ENCODE data around the gene FRYL. TPM values are rescaled to one million over a fixed set of nuclear protein-coding genes. Genes with fewer than 3 reads are reported as not detected.

The FRYL gene
- polyA plus RNA-seq, 1 donor from 2014 or later, result 64.0 TPM

DNA sequence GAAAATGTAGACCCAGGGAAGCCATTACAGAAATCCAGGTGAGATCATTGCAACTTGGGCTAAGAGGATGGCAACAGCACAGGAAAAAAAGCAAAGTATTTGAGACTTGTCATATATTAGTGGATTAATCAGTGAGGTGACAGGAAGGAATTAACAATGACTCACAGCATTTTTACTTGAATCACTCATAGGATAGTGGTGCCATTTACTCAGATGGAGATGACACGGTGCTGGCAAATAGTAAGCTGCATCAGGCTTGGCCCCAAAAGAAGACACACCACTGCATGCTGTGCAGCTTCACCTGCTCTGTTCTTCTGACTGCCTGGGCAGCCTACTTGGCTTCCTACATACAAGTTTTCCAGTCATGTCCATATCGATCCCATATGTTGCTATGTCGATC lies 144.8 kb downstream of the FRYL start:
- Histone ChIP-seq H4K20me1 (ENCODE audit: insufficient read depth) (no peaks in the 10 kb centered on the region), H3K27me3 (ENCODE audit: insufficient read depth, low read depth, low read length) (no peaks in the 10 kb centered on the region), H3K79me2 (replicated peaks; ENCODE audit: insufficient read depth, low read length) (peaks cover 13% of the 10 kb centered on the region), H3K36me3 (ENCODE audit: insufficient read depth, low read length) (no peaks in the 10 kb centered on the region), H3K9ac (ENCODE audit: low read length) (no peak overlapping the region), H3K9me3 (ENCODE audit: low read length) (no peaks in the 10 kb centered on the region), H2AFZ (ENCODE audit: low read depth, low read length) (no peak overlapping the region), H3K4me3 (ENCODE audit: low read length) (no peak overlapping the region), H3F3A (ENCODE audit: insufficient read depth, low read length, poor library complexity, severe bottlenecking) (no peaks in the 10 kb centered on the region), H3K9me2 (ENCODE audit: insufficient read depth, low read length) (no peaks in the 10 kb centered on the region), H3K27ac (ENCODE audit: low read length) (no peak overlapping the region), H3K4me2 (ENCODE audit: low read length) (no peak overlapping the region)
- TF ChIP-seq EP300 (conservative IDR thresholded peaks at IDR 0.05; ENCODE audit: poor library complexity, severe bottlenecking), result no peak

DNA sequence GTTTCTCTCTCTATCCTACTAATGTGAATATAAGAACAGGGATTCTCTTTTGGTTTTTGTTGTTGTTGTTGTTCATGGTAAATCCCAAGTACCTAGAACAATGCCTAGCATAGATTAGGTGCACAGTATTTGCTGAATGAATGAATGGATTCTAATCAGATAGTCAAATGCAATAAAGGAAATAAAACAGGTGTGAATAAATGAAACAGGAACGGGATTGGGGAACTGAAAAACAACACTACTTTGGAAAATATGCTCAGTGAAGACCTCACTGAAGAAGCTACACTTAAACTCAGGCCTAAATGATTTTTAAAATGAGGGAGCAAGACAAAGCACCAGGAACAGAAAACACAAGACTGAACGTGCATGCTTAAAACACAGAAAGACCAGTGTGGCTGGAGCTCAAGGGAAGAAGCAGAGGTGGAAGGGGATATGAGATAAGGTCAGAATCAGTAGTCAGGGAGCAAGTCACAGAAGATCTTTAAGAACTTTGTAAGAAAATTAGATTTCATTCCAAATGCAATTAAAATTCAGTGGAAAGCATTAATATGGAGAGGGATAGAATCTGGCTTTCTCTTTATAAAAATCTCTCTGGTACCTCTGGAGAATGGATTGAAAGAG lies 145.3 kb downstream of the FRYL start:
- no peak overlapping the region for H3K4me2 ChIP-seq (ENCODE audit: low read length)
- H2AFZ ChIP-seq (ENCODE audit: low read depth, low read length), result no peak overlapping the region
- no peaks in the 10 kb centered on the region for H3K36me3 ChIP-seq (ENCODE audit: insufficient read depth, low read length)
- no peaks in the 10 kb centered on the region for H3K9me3 ChIP-seq (ENCODE audit: low read length)
- H3K27ac ChIP-seq (ENCODE audit: low read length), result no peak overlapping the region
- H3K9ac ChIP-seq (ENCODE audit: low read length), result no peak overlapping the region
- H3F3A ChIP-seq (ENCODE audit: insufficient read depth, low read length, poor library complexity, severe bottlenecking), result no peaks in the 10 kb centered on the region
- no peak overlapping the region for H3K4me3 ChIP-seq (ENCODE audit: low read length)
- H3K27me3 ChIP-seq (ENCODE audit: insufficient read depth, low read depth, low read length), result no peaks in the 10 kb centered on the region
- no peaks in the 10 kb centered on the region for H4K20me1 ChIP-seq (ENCODE audit: insufficient read depth)
- no peaks in the 10 kb centered on the region for H3K9me2 ChIP-seq (ENCODE audit: insufficient read depth, low read length)
- TF ChIP-seq TAF1 (IDR thresholded peaks at IDR 0.05; ENCODE audit: low read depth) (no peak), SMC3 (conservative IDR thresholded peaks at IDR 0.05; ENCODE audit: poor library complexity) (no peak), RAD21 (conservative IDR thresholded peaks at IDR 0.05) (no peak), EP300 (conservative IDR thresholded peaks at IDR 0.05; ENCODE audit: poor library complexity, severe bottlenecking) (no peak), EZH2 (IDR thresholded peaks at IDR 0.05; ENCODE audit: borderline replicate concordance, insufficient read depth, low read length, poor library complexity, severe bottlenecking) (no peak), POLR2AphosphoS5 (IDR thresholded peaks at IDR 0.05) (no peak), MXI1 (conservative IDR thresholded peaks at IDR 0.05; ENCODE audit: poor library complexity, severe bottlenecking) (no peak)
- TF ChIP-seq, protein P1, sequence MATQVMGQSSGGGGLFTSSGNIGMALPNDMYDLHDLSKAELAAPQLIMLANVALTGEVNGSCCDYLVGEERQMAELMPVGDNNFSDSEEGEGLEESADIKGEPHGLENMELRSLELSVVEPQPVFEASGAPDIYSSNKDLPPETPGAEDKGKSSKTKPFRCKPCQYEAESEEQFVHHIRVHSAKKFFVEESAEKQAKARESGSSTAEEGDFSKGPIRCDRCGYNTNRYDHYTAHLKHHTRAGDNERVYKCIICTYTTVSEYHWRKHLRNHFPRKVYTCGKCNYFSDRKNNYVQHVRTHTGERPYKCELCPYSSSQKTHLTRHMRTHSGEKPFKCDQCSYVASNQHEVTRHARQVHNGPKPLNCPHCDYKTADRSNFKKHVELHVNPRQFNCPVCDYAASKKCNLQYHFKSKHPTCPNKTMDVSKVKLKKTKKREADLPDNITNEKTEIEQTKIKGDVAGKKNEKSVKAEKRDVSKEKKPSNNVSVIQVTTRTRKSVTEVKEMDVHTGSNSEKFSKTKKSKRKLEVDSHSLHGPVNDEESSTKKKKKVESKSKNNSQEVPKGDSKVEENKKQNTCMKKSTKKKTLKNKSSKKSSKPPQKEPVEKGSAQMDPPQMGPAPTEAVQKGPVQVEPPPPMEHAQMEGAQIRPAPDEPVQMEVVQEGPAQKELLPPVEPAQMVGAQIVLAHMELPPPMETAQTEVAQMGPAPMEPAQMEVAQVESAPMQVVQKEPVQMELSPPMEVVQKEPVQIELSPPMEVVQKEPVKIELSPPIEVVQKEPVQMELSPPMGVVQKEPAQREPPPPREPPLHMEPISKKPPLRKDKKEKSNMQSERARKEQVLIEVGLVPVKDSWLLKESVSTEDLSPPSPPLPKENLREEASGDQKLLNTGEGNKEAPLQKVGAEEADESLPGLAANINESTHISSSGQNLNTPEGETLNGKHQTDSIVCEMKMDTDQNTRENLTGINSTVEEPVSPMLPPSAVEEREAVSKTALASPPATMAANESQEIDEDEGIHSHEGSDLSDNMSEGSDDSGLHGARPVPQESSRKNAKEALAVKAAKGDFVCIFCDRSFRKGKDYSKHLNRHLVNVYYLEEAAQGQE (IDR thresholded peaks at IDR 0.05; ENCODE audit: borderline replicate concordance), result no peak
- TF ChIP-seq, protein P2, sequence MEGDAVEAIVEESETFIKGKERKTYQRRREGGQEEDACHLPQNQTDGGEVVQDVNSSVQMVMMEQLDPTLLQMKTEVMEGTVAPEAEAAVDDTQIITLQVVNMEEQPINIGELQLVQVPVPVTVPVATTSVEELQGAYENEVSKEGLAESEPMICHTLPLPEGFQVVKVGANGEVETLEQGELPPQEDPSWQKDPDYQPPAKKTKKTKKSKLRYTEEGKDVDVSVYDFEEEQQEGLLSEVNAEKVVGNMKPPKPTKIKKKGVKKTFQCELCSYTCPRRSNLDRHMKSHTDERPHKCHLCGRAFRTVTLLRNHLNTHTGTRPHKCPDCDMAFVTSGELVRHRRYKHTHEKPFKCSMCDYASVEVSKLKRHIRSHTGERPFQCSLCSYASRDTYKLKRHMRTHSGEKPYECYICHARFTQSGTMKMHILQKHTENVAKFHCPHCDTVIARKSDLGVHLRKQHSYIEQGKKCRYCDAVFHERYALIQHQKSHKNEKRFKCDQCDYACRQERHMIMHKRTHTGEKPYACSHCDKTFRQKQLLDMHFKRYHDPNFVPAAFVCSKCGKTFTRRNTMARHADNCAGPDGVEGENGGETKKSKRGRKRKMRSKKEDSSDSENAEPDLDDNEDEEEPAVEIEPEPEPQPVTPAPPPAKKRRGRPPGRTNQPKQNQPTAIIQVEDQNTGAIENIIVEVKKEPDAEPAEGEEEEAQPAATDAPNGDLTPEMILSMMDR (IDR thresholded peaks at IDR 0.05; ENCODE audit: poor library complexity, severe bottlenecking), result no peak
- peaks cover 13% of the 10 kb centered on the region for H3K79me2 ChIP-seq (replicated peaks; ENCODE audit: insufficient read depth, low read length)
